K562 (cell line): ENCODE measurements around the gene ZNF143. TPM values are rescaled to one million over a fixed set of nuclear protein-coding genes. Genes with fewer than 3 reads are reported as not detected.

ENCODE experiments used
- ATAC-seq: fragments of 200-7000 bp; cut with Tn5 transposase; 3 replicates; pipeline ENCODE4 v1.9.1; 2020; ENCODE audit warnings: moderate library complexity
- BruUV-seq: library from RNA; stranded (reverse); fragments of 400-500 nt; replicated peaks from 2 replicates; lab custom pipeline; 2021; lab: Mats Ljungman, UMichigan
- CTCF ChIA-PET: fragments of 300-600 bp; formaldehyde crosslinking; extraction: SDS; loops from one replicate; lab custom pipeline; 2021; ENCODE audit warnings: low intra/inter-chr PET ratio; lab: Yijun Ruan, JAX
- POLR2A ChIA-PET: fragments of 300-600, 350-650 bp; sonication (Branson Sonifier 250); formaldehyde crosslinking; extraction: SDS; loops from one replicate; lab custom pipeline; 2021; ENCODE audit warnings: antibody characterized with exemption, inconsistent platforms; lab: Yijun Ruan, JAX
- DNase-seq, 4 experiments: peaks; one replicate each; pipeline versions ENCODE4 v3.0.0 to v3.0.0-alpha.2; 2011 to 2018; ENCODE audit warnings: low spot score in 3 of 4, mixed read lengths in 3 of 4; ENCODE audit errors: extremely low read depth in 1 of 4
- FAIRE-seq: peaks from 2 replicates; lab custom pipeline; 2011; peaks lifted over from hg19 to GRCh38; lab: Jason Lieb, UNC
- H2AFZ ChIP-seq: 2 replicates; pipeline ENCODE4 v1.6.0; 2011; ENCODE audit warnings: low read depth, low read length, control low read depth, inconsistent platforms
- H3K27ac ChIP-seq: fragments of 200-600 bp; 3 replicates; pipeline ENCODE4 v1.8.0; 2011; ENCODE audit warnings: low read depth, mild to moderate bottlenecking, control low read depth, inconsistent platforms, low read length, moderate library complexity, mixed read lengths; ENCODE audit errors: extremely low read depth
- H3K27me3 ChIP-seq, 2 experiments: fragments of 300-600 bp in 1 of 2; 2 replicates in 1 of 2; 3 replicates in 1 of 2; pipeline versions ENCODE4 v1.6.0 to v1.8.0; 2011; ENCODE audit warnings: inconsistent platforms in 2 of 2, low read length in 2 of 2, mild to moderate bottlenecking in 1 of 2, mixed read lengths in 1 of 2, moderate library complexity in 1 of 2; ENCODE audit not compliant: control insufficient read depth in 2 of 2, insufficient read depth in 2 of 2
- H3K36me3 ChIP-seq: fragments of 300-600 bp; 3 replicates; pipeline ENCODE4 v1.8.0; 2011; ENCODE audit warnings: mild to moderate bottlenecking, low read length, inconsistent platforms; ENCODE audit not compliant: control insufficient read depth, insufficient read depth
- H3K4me1 ChIP-seq, 2 experiments: fragments of 200-600 bp in 1 of 2; replicated peaks in 1 of 2; 2 replicates in 1 of 2; 3 replicates in 1 of 2; pipeline versions ENCODE4 v1.5.1 to v1.8.0; 2011; ENCODE audit warnings: inconsistent platforms in 2 of 2, low read length in 2 of 2, mild to moderate bottlenecking in 1 of 2, mixed read lengths in 1 of 2, moderate library complexity in 1 of 2; ENCODE audit not compliant: control insufficient read depth in 2 of 2, insufficient read depth in 2 of 2
- H3K4me2 ChIP-seq: 2 replicates; pipeline ENCODE4 v1.6.1; 2011; ENCODE audit warnings: low read length, control low read depth, inconsistent platforms, mixed read lengths; ENCODE audit not compliant: insufficient read depth
- H3K4me3 ChIP-seq: fragments of 200-600 bp; sonication (generic), shearing (Covaris generic); 2 replicates; pipeline ENCODE4 v1.5.1; 2016; ENCODE audit warnings: control low read depth, inconsistent platforms
- H3K79me2 ChIP-seq: fragments of 200-600 bp; 3 replicates; pipeline ENCODE4 v1.8.0; 2011; ENCODE audit warnings: low read length, inconsistent platforms; ENCODE audit not compliant: control insufficient read depth, insufficient read depth
- H3K9ac ChIP-seq, 2 experiments: 2 replicates each; pipeline versions ENCODE4 v1.6.0 to v1.6.1; 2011; ENCODE audit warnings: low read depth in 2 of 2, low read length in 2 of 2, control low read depth in 1 of 2, inconsistent platforms in 1 of 2, mild to moderate bottlenecking in 1 of 2, mixed read lengths in 1 of 2; ENCODE audit not compliant: insufficient read depth in 1 of 2
- H3K9me1 ChIP-seq: one replicate; pipeline ENCODE4 v1.6.0; 2011; ENCODE audit warnings: inconsistent platforms, mild to moderate bottlenecking, low read length, moderate library complexity; ENCODE audit not compliant: control insufficient read depth, insufficient read depth
- H3K9me3 ChIP-seq: replicated peaks from 2 replicates; pipeline ENCODE4 v1.5.1; 2011; ENCODE audit warnings: low read depth, low read length, inconsistent platforms; ENCODE audit not compliant: control insufficient read depth, insufficient read depth
- H4K20me1 ChIP-seq: replicated peaks from 2 replicates; pipeline ENCODE4 v1.6.1; 2011; ENCODE audit warnings: low read length, inconsistent platforms, mixed read lengths; ENCODE audit not compliant: control insufficient read depth, insufficient read depth
- FOXK2 ChIP-seq, 2 experiments: fragments of 450-650 bp; IDR thresholded peaks in 1 of 2; conservative IDR thresholded peaks in 1 of 2; 2 replicates each; pipeline ENCODE4 v1.6.1; 2016; ENCODE audit warnings: low read depth in 2 of 2, mild to moderate bottlenecking in 1 of 2
- HMGXB4 ChIP-seq: sonication (generic); formaldehyde crosslinking; IDR thresholded peaks from 2 replicates; pipeline ENCODE4 v1.8.1; 2023; ENCODE audit warnings: mild to moderate bottlenecking, missing genetic modification reagents
- MGA ChIP-seq: fragments of 450-650 bp; IDR thresholded peaks from 2 replicates; pipeline ENCODE4 v1.6.1; 2016; ENCODE audit warnings: mild to moderate bottlenecking, moderate library complexity
- TCF7L2 ChIP-seq: fragments of 150-350 bp; IDR thresholded peaks from 2 replicates; pipeline ENCODE4 v1.6.1; 2016; ENCODE audit warnings: low read depth, mild to moderate bottlenecking, low read length, moderate library complexity
- ZNF778 ChIP-seq: fragments of 450-650 bp; formaldehyde crosslinking; IDR thresholded peaks from 2 replicates; pipeline ENCODE4 v1.4.0; 2020; ENCODE audit warnings: mild to moderate bottlenecking, moderate library complexity
- WGBS: fragments of 100-300 bp; shearing (Covaris generic); methylation state at CpG from one replicate; pipeline ENCODE4 v1.1.6; 2016; ENCODE audit warnings: low coverage, mixed read lengths; ENCODE audit not compliant: insufficient coverage; ENCODE audit errors: missing lambda C conversion rate; 5-methylcytosine and 5-hydroxymethylcytosine counted together
- in situ Hi-C: fragments of 300-500 bp; cut with MboI; formaldehyde crosslinking; loops from 4 replicates; pipeline ENCODE4 v1.15.0; 2018; ENCODE audit warnings: inconsistent platforms, mixed read lengths
- intact Hi-C: fragments of 100-400 bp; cut with micrococcal nuclease; formaldehyde crosslinking; loops from 2 replicates; pipeline ENCODE4 v1.14.2; 2022
- polyA plus RNA-seq, 8 experiments: library from polyadenylated mRNA; depleted of rRNA in 4 of 8; stranded (reverse) in 5 of 8; unstranded in 3 of 8; fragments of >200 nt; fragmentation: Nextera tagmentation in 2 of 8; fragmentation: Illumina TruSeq in 1 of 8; extraction: Ambion mirVana in 2 of 8; extraction: Trizol in 1 of 8; gene quantifications; 2 replicates each; pipeline versions ENCODE4 v1.2.1 to v1.2.3, GENCODE V29; 2011 to 2014; ENCODE audit warnings: inconsistent platforms in 1 of 8, missing spikeins in 1 of 8
- total RNA-seq, 7 experiments: library from RNA; depleted of rRNA in 6 of 7; stranded (reverse); fragments of >200 nt in 6 of 7; fragmentation: Illumina TruSeq in 2 of 7; extraction: Trizol in 2 of 7; gene quantifications; 2 replicates each; pipeline versions ENCODE4 v1.2.1 to v1.2.3, GENCODE V29; 2011 to 2021; ENCODE audit warnings: low replicate concordance in 1 of 7

ZNF143 gene
- total and polyA plus RNA-seq, 9 of the 15 experiments (the other 6 are each of a cell fraction or from before 2014, with no cell fraction given), result 18.4 to 58.5 (median 27.1) TPM

GRCh38 chr11:9566561-9567063, 105.8 kb downstream of the ZNF143 start (continued):
- TF ChIP-seq FOXK2 (conservative IDR thresholded peaks at IDR 0.05 in 1 of 2, IDR thresholded peaks at IDR 0.05 in 1 of 2; ENCODE audit: low read depth in 2 of 2), result peak in 1 of 2 experiments; percentile 25; a peak in 1 of 4 replicates
- TF ChIP-seq, all 486 proteins: peak for 22

GRCh38 chr11:9567401-9567800, 106.6 kb downstream of the ZNF143 start:
- H3K9me3 ChIP-seq, result no peaks in the 10 kb centered on the region
- H3K4me2 ChIP-seq, result no peak overlapping the region
- H2AFZ ChIP-seq, result no peak overlapping the region
- H3K36me3 ChIP-seq, result no peaks in the 10 kb centered on the region
- DNase-seq (no peak), FAIRE-seq (no peak)
- ChIA-PET CTCF (no interaction called here), POLR2A (interaction anchor here (0.9 to 2.1 kb wide), 3 partner anchors 9 to 61 kb away, joined by 3 to 15 read pairs (median 4); no protein-coding TSS in a partner anchor)
- H3K4me3 ChIP-seq, result no peak overlapping the region
- H4K20me1 ChIP-seq, result no peaks in the 10 kb centered on the region
- no peaks in the 10 kb centered on the region for H3K79me2 ChIP-seq
- H3K27ac ChIP-seq, result peak overlapping the region; percentile 98
- intact Hi-C loops, result no loop called here
- H3K4me1 ChIP-seq, result peaks cover 19 to 50% of the 10 kb centered on the region in 2 experiments
- 85% methylated on average over 5 of the region's 5 CpGs for WGBS
- BruUV-seq, result no TSS peak
- H3K9ac ChIP-seq, result peak overlapping the region in 1 of 2 experiments; percentile 92; a peak in 2 of 4 replicates
- TF ChIP-seq MGA (no peak), HMGXB4 (CRISPR knock-in tag) (no peak), TCF7L2 (no peak), ZNF778 (no peak)
- TF ChIP-seq, all 486 proteins: peak for 0
- ATAC-seq, result no peak
- H3K27me3 ChIP-seq, result no peaks in the 10 kb centered on the region
- in situ Hi-C loops, result no loop called here
- no peaks in the 10 kb centered on the region for H3K9me1 ChIP-seq
